Cerebellar cortex (tissue), 1 donor: ENCODE measurements around the gene VANGL1.
A peak's percentile ranks its signal among the peaks of the same experiment; 100 is the strongest.

Source experiments
- DNase-seq: peaks from one replicate; pipeline ENCODE4 v3.0.0-alpha.2; 2015; ENCODE audit warnings: low spot score

The VANGL1 gene

GRCh38 chr1:115705085-115705951 is 63.5 kb downstream of the VANGL1 start:
- DNase-seq, result no peak

- DNase-seq, result no peak
Observed at GRCh38 chr1:115705963-115706362, 64.2 kb downstream of the VANGL1 start.

GRCh38 chr1:115706587-115707425 is 65.0 kb downstream of the VANGL1 start:
- DNase-seq, result peak; percentile 47

- DNase-seq, result no peak
Observed at GRCh38 chr1:115710859-115711624, 69.3 kb downstream of the VANGL1 start.

GRCh38 chr1:115712911-115713609 is 71.3 kb downstream of the VANGL1 start:
- DNase-seq, result no peak

- DNase-seq, result no peak
Observed at GRCh38 chr1:115713906-115714305, 72.1 kb downstream of the VANGL1 start.

GRCh38 chr1:115714572-115715141 is 72.9 kb downstream of the VANGL1 start:
- DNase-seq, result no peak

GRCh38 chr1:115717541-115717940 is 75.8 kb downstream of the VANGL1 start:
- peak; percentile 41 for DNase-seq

- DNase-seq, result no peak
Observed at GRCh38 chr1:115718011-115718754, 76.4 kb downstream of the VANGL1 start.

- no peak for DNase-seq
Observed at GRCh38 chr1:115719285-115719684, 77.5 kb downstream of the VANGL1 start.

GRCh38 chr1:115722221-115722620 is 80.5 kb downstream of the VANGL1 start:
- no peak for DNase-seq

- DNase-seq, result no peak
Observed at GRCh38 chr1:115723756-115724155, 82.0 kb downstream of the VANGL1 start.

- DNase-seq, result no peak
Observed at GRCh38 chr1:115725600-115725999, 83.8 kb downstream of the VANGL1 start.

GRCh38 chr1:115726161-115726560 is 84.4 kb downstream of the VANGL1 start:
- DNase-seq, result no peak

GRCh38 chr1:115726570-115726969 is 84.8 kb downstream of the VANGL1 start:
- DNase-seq, result no peak

GRCh38 chr1:115727706-115728249 is 86.0 kb downstream of the VANGL1 start:
- no peak for DNase-seq

GRCh38 chr1:115728341-115728740 is 86.6 kb downstream of the VANGL1 start:
- no peak for DNase-seq

- DNase-seq, result no peak
Observed at GRCh38 chr1:115729756-115730155, 88.0 kb downstream of the VANGL1 start.

- DNase-seq, result no peak
Observed at GRCh38 chr1:115732316-115732715, 90.5 kb downstream of the VANGL1 start.

- no peak for DNase-seq
Observed at GRCh38 chr1:115740811-115741210, 99.0 kb downstream of the VANGL1 start.
